ENCODE measurements around the gene SH3BP5. TPM values are rescaled to one million over a fixed set of nuclear protein-coding genes. Genes with fewer than 3 reads are reported as not detected.

SH3BP5 gene
- total RNA-seq, 2 donors from 2014 or later: 5.5 to 9.3 TPM

GRCh38 chr3:15345066-15345607 is 12.8 kb upstream of the SH3BP5 start:
- Histone ChIP-seq H3K9me3 (no peaks in the 10 kb centered on the region), H3K27me3 (no peaks in the 10 kb centered on the region), H3K9ac (ENCODE audit: low read depth in 2 of 2, low read length in 2 of 2) (no peak overlapping the region), H3K36me3 (no peaks in the 10 kb centered on the region), H3K4me1 (no peaks in the 10 kb centered on the region), H3K4me3 (no peak overlapping the region), H3K27ac (no peak overlapping the region)
- intact Hi-C loops (cut with DNase I): no loop called here
- DNase-seq: no peak
- TF ChIP-seq CTCF (IDR thresholded peaks at IDR 0.05): no peak

- H3K4me1 ChIP-seq: no peaks in the 10 kb centered on the region
- no peak for TF ChIP-seq CTCF (IDR thresholded peaks at IDR 0.05)
- no peaks in the 10 kb centered on the region for H3K36me3 ChIP-seq
- DNase-seq: no peak
- no peak overlapping the region for H3K9ac ChIP-seq (ENCODE audit: low read depth in 2 of 2, low read length in 2 of 2)
- H3K27me3 ChIP-seq: no peaks in the 10 kb centered on the region
- intact Hi-C loops (cut with DNase I): no loop called here
- H3K9me3 ChIP-seq: no peaks in the 10 kb centered on the region
- H3K4me3 ChIP-seq: no peak overlapping the region
- H3K27ac ChIP-seq: no peak overlapping the region
Observed at GRCh38 chr3:15342945-15343344, 10.6 kb upstream of the SH3BP5 start.

GRCh38 chr3:15342246-15342645 is 9.9 kb upstream of the SH3BP5 start:
- no peaks in the 10 kb centered on the region for H3K36me3 ChIP-seq
- H3K9ac ChIP-seq (ENCODE audit: low read depth in 2 of 2, low read length in 2 of 2): no peak overlapping the region
- no peaks in the 10 kb centered on the region for H3K4me1 ChIP-seq
- no peak for TF ChIP-seq CTCF (IDR thresholded peaks at IDR 0.05)
- H3K27ac ChIP-seq: no peak overlapping the region
- no peaks in the 10 kb centered on the region for H3K27me3 ChIP-seq
- H3K4me3 ChIP-seq: no peak overlapping the region
- no peak for DNase-seq
- intact Hi-C loops (cut with DNase I): no loop called here
- H3K9me3 ChIP-seq: no peaks in the 10 kb centered on the region

- no peak for DNase-seq
- no peaks in the 10 kb centered on the region for H3K9me3 ChIP-seq
- H3K27me3 ChIP-seq: no peaks in the 10 kb centered on the region
- no peaks in the 10 kb centered on the region for H3K36me3 ChIP-seq
- H3K4me3 ChIP-seq: no peak overlapping the region
- no peaks in the 10 kb centered on the region for H3K4me1 ChIP-seq
- intact Hi-C loops (cut with DNase I): no loop called here
- no peak overlapping the region for H3K9ac ChIP-seq (ENCODE audit: low read depth in 2 of 2, low read length in 2 of 2)
- H3K27ac ChIP-seq: no peak overlapping the region
- TF ChIP-seq CTCF (IDR thresholded peaks at IDR 0.05): no peak
Observed at GRCh38 chr3:15341030-15341726, 8.8 kb upstream of the SH3BP5 start.

GRCh38 chr3:15339786-15340215 is 7.4 kb upstream of the SH3BP5 start:
- no peaks in the 10 kb centered on the region for H3K36me3 ChIP-seq
- intact Hi-C loops (cut with DNase I): no loop called here
- no peaks in the 10 kb centered on the region for H3K27me3 ChIP-seq
- H3K4me1 ChIP-seq: no peaks in the 10 kb centered on the region
- H3K4me3 ChIP-seq: no peak overlapping the region
- no peak overlapping the region for H3K9ac ChIP-seq (ENCODE audit: low read depth in 2 of 2, low read length in 2 of 2)
- no peaks in the 10 kb centered on the region for H3K9me3 ChIP-seq
- DNase-seq: no peak
- TF ChIP-seq CTCF (IDR thresholded peaks at IDR 0.05): no peak
- no peak overlapping the region for H3K27ac ChIP-seq
